Measurements from ENCODE around the gene MYO16.

MYO16 gene

DNA sequence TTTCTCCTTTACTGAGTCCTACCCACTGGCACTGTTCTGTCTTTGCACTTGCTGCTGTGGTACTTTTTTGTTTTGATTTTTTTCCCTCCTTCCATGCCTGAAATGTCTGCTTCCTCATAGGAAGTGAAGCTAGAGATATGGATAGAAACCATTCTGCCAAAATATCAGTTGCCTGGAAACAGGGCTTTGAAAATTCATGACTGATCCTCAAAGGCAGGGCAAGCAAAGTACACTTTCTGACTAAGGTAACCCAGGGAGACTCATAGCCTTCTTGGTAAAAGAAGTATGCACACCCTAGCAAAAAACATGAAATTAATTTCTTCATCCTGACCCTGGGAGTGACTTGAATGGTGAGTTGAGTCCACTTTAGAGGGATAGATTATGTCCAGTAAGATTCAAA is 329.8 kb downstream of the MYO16 start:
- Histone ChIP-seq H3K4me2 (ENCODE audit: low read depth, low read length, poor library complexity, severe bottlenecking) (no peak overlapping the region), H3K79me2 (ENCODE audit: insufficient read depth, low read length) (no peaks in the 10 kb centered on the region), H3K36me3 (ENCODE audit: insufficient read depth, low read length) (no peaks in the 10 kb centered on the region), H3K9ac (ENCODE audit: low read depth, low read length, poor library complexity, severe bottlenecking) (no peak overlapping the region), H3F3A (ENCODE audit: low read depth) (no peaks in the 10 kb centered on the region), H3K4me1 (ENCODE audit: insufficient read depth, low read length, poor library complexity, severe bottlenecking) (no peaks in the 10 kb centered on the region), H3K9me2 (replicated peaks; ENCODE audit: low read depth, low read length) (no peaks in the 10 kb centered on the region), H4K20me1 (ENCODE audit: insufficient read depth, low read length, poor library complexity, severe bottlenecking) (no peaks in the 10 kb centered on the region), H3K4me3 (ENCODE audit: low read length, poor library complexity, severe bottlenecking) (no peak overlapping the region), H3K9me3 (ENCODE audit: insufficient read depth, low read depth, low read length) (no peaks in the 10 kb centered on the region), H3K27me3 (ENCODE audit: insufficient read depth, low read length, poor library complexity, severe bottlenecking) (no peaks in the 10 kb centered on the region), H2AFZ (ENCODE audit: low read length) (no peak overlapping the region)
- TF ChIP-seq, protein P1, sequence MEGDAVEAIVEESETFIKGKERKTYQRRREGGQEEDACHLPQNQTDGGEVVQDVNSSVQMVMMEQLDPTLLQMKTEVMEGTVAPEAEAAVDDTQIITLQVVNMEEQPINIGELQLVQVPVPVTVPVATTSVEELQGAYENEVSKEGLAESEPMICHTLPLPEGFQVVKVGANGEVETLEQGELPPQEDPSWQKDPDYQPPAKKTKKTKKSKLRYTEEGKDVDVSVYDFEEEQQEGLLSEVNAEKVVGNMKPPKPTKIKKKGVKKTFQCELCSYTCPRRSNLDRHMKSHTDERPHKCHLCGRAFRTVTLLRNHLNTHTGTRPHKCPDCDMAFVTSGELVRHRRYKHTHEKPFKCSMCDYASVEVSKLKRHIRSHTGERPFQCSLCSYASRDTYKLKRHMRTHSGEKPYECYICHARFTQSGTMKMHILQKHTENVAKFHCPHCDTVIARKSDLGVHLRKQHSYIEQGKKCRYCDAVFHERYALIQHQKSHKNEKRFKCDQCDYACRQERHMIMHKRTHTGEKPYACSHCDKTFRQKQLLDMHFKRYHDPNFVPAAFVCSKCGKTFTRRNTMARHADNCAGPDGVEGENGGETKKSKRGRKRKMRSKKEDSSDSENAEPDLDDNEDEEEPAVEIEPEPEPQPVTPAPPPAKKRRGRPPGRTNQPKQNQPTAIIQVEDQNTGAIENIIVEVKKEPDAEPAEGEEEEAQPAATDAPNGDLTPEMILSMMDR (conservative IDR thresholded peaks at IDR 0.05; ENCODE audit: low read length), result no peak
- TF ChIP-seq EZH2phosphoT487 (IDR thresholded peaks at IDR 0.05; ENCODE audit: borderline replicate concordance), result no peak

DNA sequence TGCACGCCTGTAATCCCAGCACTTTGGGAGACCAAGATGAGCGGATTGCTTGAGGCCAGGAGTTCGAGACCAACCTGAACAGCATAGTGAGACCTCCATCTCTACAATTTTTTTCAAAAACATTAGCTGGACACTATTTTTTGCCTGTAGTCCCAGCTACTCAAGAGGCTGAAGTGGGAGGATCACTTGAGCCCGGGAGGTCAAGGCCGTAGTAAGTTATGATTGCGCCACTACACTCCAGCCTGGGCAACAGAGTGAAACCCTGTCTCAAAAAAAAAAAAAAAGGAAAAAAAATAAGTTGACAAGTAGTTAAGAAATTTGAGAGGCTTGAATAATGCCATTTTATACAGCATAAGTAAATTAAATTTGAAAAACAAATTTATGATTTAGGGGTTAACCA is 330.6 kb downstream of the MYO16 start:
- Histone ChIP-seq H2AFZ (ENCODE audit: low read length) (no peak overlapping the region), H3K9me3 (ENCODE audit: insufficient read depth, low read depth, low read length) (no peaks in the 10 kb centered on the region), H3K4me3 (ENCODE audit: low read length, poor library complexity, severe bottlenecking) (no peak overlapping the region), H3K9ac (ENCODE audit: low read depth, low read length, poor library complexity, severe bottlenecking) (no peak overlapping the region), H4K20me1 (ENCODE audit: insufficient read depth, low read length, poor library complexity, severe bottlenecking) (no peaks in the 10 kb centered on the region), H3K27me3 (ENCODE audit: insufficient read depth, low read length, poor library complexity, severe bottlenecking) (no peaks in the 10 kb centered on the region), H3K36me3 (ENCODE audit: insufficient read depth, low read length) (no peaks in the 10 kb centered on the region), H3F3A (ENCODE audit: low read depth) (no peaks in the 10 kb centered on the region), H3K4me2 (ENCODE audit: low read depth, low read length, poor library complexity, severe bottlenecking) (no peak overlapping the region), H3K4me1 (ENCODE audit: insufficient read depth, low read length, poor library complexity, severe bottlenecking) (no peaks in the 10 kb centered on the region), H3K79me2 (ENCODE audit: insufficient read depth, low read length) (no peaks in the 10 kb centered on the region), H3K9me2 (replicated peaks; ENCODE audit: low read depth, low read length) (no peaks in the 10 kb centered on the region)
- TF ChIP-seq, protein P1 (conservative IDR thresholded peaks at IDR 0.05; ENCODE audit: low read length), result no peak
- no peak for TF ChIP-seq EZH2phosphoT487 (IDR thresholded peaks at IDR 0.05; ENCODE audit: borderline replicate concordance)

GRCh38 chr13:108961542-108962125 is 332.2 kb downstream of the MYO16 start:
- Histone ChIP-seq H3K9me2 (replicated peaks; ENCODE audit: low read depth, low read length) (no peaks in the 10 kb centered on the region), H3K27me3 (ENCODE audit: insufficient read depth, low read length, poor library complexity, severe bottlenecking) (no peaks in the 10 kb centered on the region), H3K36me3 (ENCODE audit: insufficient read depth, low read length) (no peaks in the 10 kb centered on the region), H3K4me2 (ENCODE audit: low read depth, low read length, poor library complexity, severe bottlenecking) (no peak overlapping the region), H3K4me3 (ENCODE audit: low read length, poor library complexity, severe bottlenecking) (no peak overlapping the region), H3K9me3 (ENCODE audit: insufficient read depth, low read depth, low read length) (no peaks in the 10 kb centered on the region), H3K4me1 (ENCODE audit: insufficient read depth, low read length, poor library complexity, severe bottlenecking) (no peaks in the 10 kb centered on the region), H3K9ac (ENCODE audit: low read depth, low read length, poor library complexity, severe bottlenecking) (no peak overlapping the region), H3K79me2 (ENCODE audit: insufficient read depth, low read length) (no peaks in the 10 kb centered on the region), H4K20me1 (ENCODE audit: insufficient read depth, low read length, poor library complexity, severe bottlenecking) (no peaks in the 10 kb centered on the region), H2AFZ (ENCODE audit: low read length) (no peak overlapping the region), H3F3A (ENCODE audit: low read depth) (no peaks in the 10 kb centered on the region)
- TF ChIP-seq EZH2phosphoT487 (IDR thresholded peaks at IDR 0.05; ENCODE audit: borderline replicate concordance), result no peak
- TF ChIP-seq, protein P1 (conservative IDR thresholded peaks at IDR 0.05; ENCODE audit: low read length), result peak; percentile 91
